Activated T-helper 2 cell treated with anti-CD3 and anti-CD28 coated beads, Interferon-gamma antibody, Interleukin-2, Interleukin-4, amounts not matched to agents 10 μg/mL and 5 μg/mL and 100 μg/mL, durations not matched to agents 14 hours and 24 hours and 36 hours (primary cell): ENCODE data around the gene CAPN8. TPM values are rescaled to one million over a fixed set of nuclear protein-coding genes. Genes with fewer than 3 reads are reported as not detected.

ENCODE experiments used
- DNase-seq: peaks from one replicate; pipeline ENCODE4 v3.0.0; 2021; ENCODE audit warnings: low spot score
- H3K27ac Mint-ChIP-seq: one replicate; pipeline ENCODE4 v1.8.0; 2021; ENCODE audit warnings: mixed read lengths
- H3K27me3 Mint-ChIP-seq: one replicate; pipeline ENCODE4 v1.8.0; 2021; ENCODE audit warnings: low read depth, mixed read lengths
- H3K36me3 Mint-ChIP-seq: one replicate; pipeline ENCODE4 v1.8.0; 2021; ENCODE audit warnings: low read depth, mixed read lengths
- H3K4me1 Mint-ChIP-seq: one replicate; pipeline ENCODE4 v1.8.0; 2021; ENCODE audit warnings: low read depth, mixed read lengths
- H3K4me3 Mint-ChIP-seq: one replicate; pipeline ENCODE4 v1.8.0; 2021; ENCODE audit warnings: low read depth, mild to moderate bottlenecking, moderate library complexity, mixed read lengths
- H3K9me3 Mint-ChIP-seq: one replicate; pipeline ENCODE4 v1.8.0; 2021; ENCODE audit warnings: mixed read lengths
- intact Hi-C: fragments of 100-400 bp; cut with micrococcal nuclease; formaldehyde crosslinking; loops from one replicate; pipeline ENCODE4 v1.15.1; 2023
- total RNA-seq: library from RNA; stranded (reverse); gene quantifications from 2 replicates; pipeline ENCODE4 v1.2.3, GENCODE V29; 2022

The CAPN8 gene
- total RNA-seq, 1 donor from 2014 or later: not detected

GRCh38 chr1:223664106-223664505, 1.4 kb downstream of the CAPN8 start:
- intact Hi-C loops: no loop called here
- DNase-seq: no peak
- Mint-ChIP-seq H3K4me3 (no peak overlapping the region), H3K27ac (no peak overlapping the region), H3K9me3 (no peaks in the 10 kb centered on the region), H3K27me3 (peaks cover 18% of the 10 kb centered on the region), H3K4me1 (no peaks in the 10 kb centered on the region), H3K36me3 (no peaks in the 10 kb centered on the region)

GRCh38 chr1:223662943-223663342, 2.6 kb downstream of the CAPN8 start:
- Mint-ChIP-seq H3K27me3 (peaks cover 13% of the 10 kb centered on the region), H3K4me3 (no peak overlapping the region), H3K4me1 (no peaks in the 10 kb centered on the region), H3K36me3 (no peaks in the 10 kb centered on the region), H3K27ac (no peak overlapping the region), H3K9me3 (no peaks in the 10 kb centered on the region)
- DNase-seq: no peak
- intact Hi-C loops: no loop called here

- intact Hi-C loops: no loop called here
- no peak for DNase-seq
- Mint-ChIP-seq H3K27me3 (peaks cover 13% of the 10 kb centered on the region), H3K9me3 (no peaks in the 10 kb centered on the region), H3K4me3 (no peak overlapping the region), H3K27ac (no peak overlapping the region), H3K36me3 (no peaks in the 10 kb centered on the region), H3K4me1 (peaks cover 4% of the 10 kb centered on the region)
Measured at GRCh38 chr1:223659711-223660110, 5.8 kb downstream of the CAPN8 start.

GRCh38 chr1:223657978-223658377, 7.5 kb downstream of the CAPN8 start:
- no peak overlapping the region for H3K4me3 Mint-ChIP-seq
- intact Hi-C loops: no loop called here
- peaks cover 4% of the 10 kb centered on the region for H3K4me1 Mint-ChIP-seq
- H3K36me3 Mint-ChIP-seq: no peaks in the 10 kb centered on the region
- peaks cover 8% of the 10 kb centered on the region for H3K27me3 Mint-ChIP-seq
- DNase-seq: no peak
- H3K27ac Mint-ChIP-seq: no peak overlapping the region
- no peaks in the 10 kb centered on the region for H3K9me3 Mint-ChIP-seq

- Mint-ChIP-seq H3K27ac (no peak overlapping the region), H3K4me3 (no peak overlapping the region), H3K27me3 (peaks cover 5% of the 10 kb centered on the region), H3K36me3 (no peaks in the 10 kb centered on the region), H3K4me1 (peaks cover 4% of the 10 kb centered on the region), H3K9me3 (no peaks in the 10 kb centered on the region)
- DNase-seq: no peak
- intact Hi-C loops: no loop called here
Measured at GRCh38 chr1:223654083-223654482, 11.4 kb downstream of the CAPN8 start.

- H3K36me3 Mint-ChIP-seq: no peaks in the 10 kb centered on the region
- H3K27ac Mint-ChIP-seq: no peak overlapping the region
- H3K4me1 Mint-ChIP-seq: peaks cover 4% of the 10 kb centered on the region
- no peaks in the 10 kb centered on the region for H3K9me3 Mint-ChIP-seq
- H3K27me3 Mint-ChIP-seq: peaks cover 5% of the 10 kb centered on the region
- H3K4me3 Mint-ChIP-seq: no peak overlapping the region
- intact Hi-C loops: no loop called here
- DNase-seq: no peak
Measured at GRCh38 chr1:223653431-223653830, 12.1 kb downstream of the CAPN8 start.

- peaks cover 4% of the 10 kb centered on the region for H3K4me1 Mint-ChIP-seq
Measured at GRCh38 chr1:223653015-223653414, 12.5 kb downstream of the CAPN8 start.

GRCh38 chr1:223652436-223652941, 13.0 kb downstream of the CAPN8 start:
- Mint-ChIP-seq H3K36me3 (no peaks in the 10 kb centered on the region), H3K9me3 (no peaks in the 10 kb centered on the region), H3K27me3 (peaks cover 5% of the 10 kb centered on the region), H3K27ac (no peak overlapping the region), H3K4me3 (no peak overlapping the region), H3K4me1 (peaks cover 4% of the 10 kb centered on the region)
- no peak for DNase-seq
- intact Hi-C loops: no loop called here

More at GRCh38 chr1:223653015-223653414, 12.5 kb downstream of the CAPN8 start:
- intact Hi-C loops: no loop called here
- Mint-ChIP-seq H3K27me3 (peaks cover 5% of the 10 kb centered on the region), H3K36me3 (no peaks in the 10 kb centered on the region), H3K4me3 (no peak overlapping the region), H3K9me3 (no peaks in the 10 kb centered on the region), H3K27ac (no peak overlapping the region)
- no peak for DNase-seq

GRCh38 chr1:223651291-223651991, 14.1 kb downstream of the CAPN8 start:
- no peaks in the 10 kb centered on the region for H3K9me3 Mint-ChIP-seq
- H3K4me1 Mint-ChIP-seq: peaks cover 4% of the 10 kb centered on the region
- H3K27me3 Mint-ChIP-seq: peaks cover 5% of the 10 kb centered on the region
- intact Hi-C loops: no loop called here
- H3K36me3 Mint-ChIP-seq: no peaks in the 10 kb centered on the region
- DNase-seq: no peak
- H3K4me3 Mint-ChIP-seq: no peak overlapping the region
- H3K27ac Mint-ChIP-seq: no peak overlapping the region

- intact Hi-C loops: no loop called here
- peaks cover 4% of the 10 kb centered on the region for H3K4me1 Mint-ChIP-seq
- no peak for DNase-seq
- H3K9me3 Mint-ChIP-seq: no peaks in the 10 kb centered on the region
- no peak overlapping the region for H3K4me3 Mint-ChIP-seq
- H3K27me3 Mint-ChIP-seq: peaks cover 5% of the 10 kb centered on the region
- H3K36me3 Mint-ChIP-seq: no peaks in the 10 kb centered on the region
- H3K27ac Mint-ChIP-seq: no peak overlapping the region
Measured at GRCh38 chr1:223650465-223650864, 15.0 kb downstream of the CAPN8 start.

GRCh38 chr1:223649222-223649621, 16.3 kb downstream of the CAPN8 start:
- intact Hi-C loops: no loop called here
- Mint-ChIP-seq H3K4me1 (no peaks in the 10 kb centered on the region), H3K4me3 (no peak overlapping the region), H3K27me3 (peaks cover 5% of the 10 kb centered on the region), H3K36me3 (no peaks in the 10 kb centered on the region), H3K9me3 (no peaks in the 10 kb centered on the region), H3K27ac (no peak overlapping the region)
- no peak for DNase-seq

GRCh38 chr1:223647249-223647648, 18.3 kb downstream of the CAPN8 start:
- Mint-ChIP-seq H3K4me3 (no peak overlapping the region), H3K36me3 (no peaks in the 10 kb centered on the region), H3K27ac (no peak overlapping the region)

GRCh38 chr1:223645903-223646302, 19.6 kb downstream of the CAPN8 start:
- intact Hi-C loops: no loop called here
- Mint-ChIP-seq H3K4me3 (no peak overlapping the region), H3K9me3 (peaks cover 9% of the 10 kb centered on the region), H3K36me3 (no peaks in the 10 kb centered on the region), H3K27ac (no peak overlapping the region), H3K27me3 (peaks cover 8% of the 10 kb centered on the region), H3K4me1 (no peaks in the 10 kb centered on the region)
- no peak for DNase-seq

More at GRCh38 chr1:223647249-223647648, 18.3 kb downstream of the CAPN8 start:
- intact Hi-C loops: no loop called here
- H3K4me1 Mint-ChIP-seq: no peaks in the 10 kb centered on the region
- peaks cover 2% of the 10 kb centered on the region for H3K27me3 Mint-ChIP-seq
- no peaks in the 10 kb centered on the region for H3K9me3 Mint-ChIP-seq
- no peak for DNase-seq
